Measurements from ENCODE around the gene MOSMO.

DNA sequence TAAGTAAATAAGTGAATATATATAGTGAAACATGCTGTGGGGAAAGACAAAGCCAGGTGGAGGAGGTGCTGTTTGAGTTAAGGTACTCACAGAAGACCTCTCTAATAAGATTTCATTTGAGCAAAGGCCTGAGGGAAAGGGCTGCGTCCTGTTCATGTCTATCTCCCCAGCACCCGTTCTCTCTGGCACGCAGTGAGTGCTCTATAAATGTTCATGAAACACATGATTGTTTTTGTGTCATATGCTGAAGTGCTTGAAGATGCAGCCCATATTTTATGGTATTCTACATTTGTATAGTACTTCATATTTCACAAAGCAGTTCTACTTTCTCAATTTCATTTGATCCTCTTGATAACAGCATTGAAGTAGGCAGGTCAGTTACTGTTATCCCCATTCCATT is 85.4 kb downstream of the MOSMO start:
- TF ChIP-seq CTCF (IDR thresholded peaks at IDR 0.05; ENCODE audit: insufficient read depth, low read length) (no peak), POLR2AphosphoS5 (IDR thresholded peaks at IDR 0.05; ENCODE audit: low read depth) (no peak), GABPA (IDR thresholded peaks at IDR 0.05; ENCODE audit: low read depth) (no peak), REST (IDR thresholded peaks at IDR 0.05; ENCODE audit: insufficient replicate concordance, low read depth) (no peak), SPI1 (IDR thresholded peaks at IDR 0.05; ENCODE audit: borderline replicate concordance, low read depth) (no peak)

Measured in HL-60 (cell line).